ENCODE results near the gene PDZD2.
"Not testable (repeated sequence)": the region's sequence is repeated elsewhere in the genome, so short reads cannot be mapped to it uniquely, and the experiment has no call there.

DNA sequence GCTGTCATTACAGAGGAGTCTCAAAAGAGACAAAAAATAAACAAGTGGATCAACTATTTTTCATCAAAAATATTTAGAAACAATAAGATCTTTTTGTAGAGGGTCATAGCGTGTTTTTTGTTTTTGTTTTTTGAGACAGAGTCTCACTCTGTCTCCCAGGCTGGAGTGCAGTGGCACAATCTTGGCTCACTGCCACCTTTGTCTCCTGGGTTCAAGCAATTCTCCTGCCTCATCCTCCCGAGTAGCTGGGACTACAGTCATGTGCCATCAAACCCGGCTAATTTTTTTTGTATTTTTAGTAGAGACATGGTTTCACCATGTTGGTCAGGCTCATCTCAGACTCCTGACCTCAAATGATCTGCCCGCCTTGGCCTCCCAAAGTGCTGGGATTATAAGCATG is 36.6 kb upstream of the PDZD2 start:
- TF ChIP-seq, protein P1, sequence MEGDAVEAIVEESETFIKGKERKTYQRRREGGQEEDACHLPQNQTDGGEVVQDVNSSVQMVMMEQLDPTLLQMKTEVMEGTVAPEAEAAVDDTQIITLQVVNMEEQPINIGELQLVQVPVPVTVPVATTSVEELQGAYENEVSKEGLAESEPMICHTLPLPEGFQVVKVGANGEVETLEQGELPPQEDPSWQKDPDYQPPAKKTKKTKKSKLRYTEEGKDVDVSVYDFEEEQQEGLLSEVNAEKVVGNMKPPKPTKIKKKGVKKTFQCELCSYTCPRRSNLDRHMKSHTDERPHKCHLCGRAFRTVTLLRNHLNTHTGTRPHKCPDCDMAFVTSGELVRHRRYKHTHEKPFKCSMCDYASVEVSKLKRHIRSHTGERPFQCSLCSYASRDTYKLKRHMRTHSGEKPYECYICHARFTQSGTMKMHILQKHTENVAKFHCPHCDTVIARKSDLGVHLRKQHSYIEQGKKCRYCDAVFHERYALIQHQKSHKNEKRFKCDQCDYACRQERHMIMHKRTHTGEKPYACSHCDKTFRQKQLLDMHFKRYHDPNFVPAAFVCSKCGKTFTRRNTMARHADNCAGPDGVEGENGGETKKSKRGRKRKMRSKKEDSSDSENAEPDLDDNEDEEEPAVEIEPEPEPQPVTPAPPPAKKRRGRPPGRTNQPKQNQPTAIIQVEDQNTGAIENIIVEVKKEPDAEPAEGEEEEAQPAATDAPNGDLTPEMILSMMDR (conservative IDR thresholded peaks at IDR 0.05), result not testable (repeated sequence)
- not testable (repeated sequence) for TF ChIP-seq EZH2 (IDR thresholded peaks at IDR 0.05; ENCODE audit: low read depth)

All from PC-9 (cell line).